GM21515 (cell line): ENCODE results near the gene RAB6A.
"Not testable (repeated sequence)": the region's sequence is repeated elsewhere in the genome, so short reads cannot be mapped to it uniquely, and the experiment has no call there.

Experiments
- ATAC-seq: cut with Tn5 transposase; IDR thresholded peaks from one replicate; pipeline ENCODE4 v1.9.1; 2021; ENCODE audit not compliant: unreplicated experiment

RAB6A gene

GRCh38 chr11:73729594-73730206 is 31.2 kb downstream of the RAB6A start:
- no peak for ATAC-seq

- no peak for ATAC-seq
These were observed 32.9 kb downstream of the RAB6A start for GRCh38 chr11:73728000-73728399.

GRCh38 chr11:73726825-73727224 is 34.0 kb downstream of the RAB6A start:
- ATAC-seq: no peak

GRCh38 chr11:73717136-73717535 is 43.7 kb downstream of the RAB6A start:
- no peak for ATAC-seq

GRCh38 chr11:73716153-73717056 is 44.5 kb downstream of the RAB6A start:
- no peak for ATAC-seq

GRCh38 chr11:73715541-73715940 is 45.3 kb downstream of the RAB6A start:
- no peak for ATAC-seq

- ATAC-seq: no peak
These were observed 49.9 kb downstream of the RAB6A start for GRCh38 chr11:73710964-73711363.

GRCh38 chr11:73705053-73705452 is 55.8 kb downstream of the RAB6A start:
- ATAC-seq: no peak

GRCh38 chr11:73693899-73694525 is 66.9 kb downstream of the RAB6A start:
- ATAC-seq: no peak

GRCh38 chr11:73680687-73681086 is 80.2 kb downstream of the RAB6A start:
- no peak for ATAC-seq

- ATAC-seq: not testable (repeated sequence)
These were observed 84.3 kb downstream of the RAB6A start for GRCh38 chr11:73676552-73676951.

- no peak for ATAC-seq
These were observed 89.2 kb downstream of the RAB6A start for GRCh38 chr11:73671701-73672100.

- ATAC-seq: no peak
These were observed 90.1 kb downstream of the RAB6A start for GRCh38 chr11:73670808-73671207.

GRCh38 chr11:73667891-73668290 is 93.0 kb downstream of the RAB6A start:
- no peak for ATAC-seq

- no peak for ATAC-seq
These were observed 96.0 kb downstream of the RAB6A start for GRCh38 chr11:73664877-73665276.

GRCh38 chr11:73663604-73664495 is 97.0 kb downstream of the RAB6A start:
- no peak for ATAC-seq

GRCh38 chr11:73662445-73663157 is 98.3 kb downstream of the RAB6A start:
- ATAC-seq: no peak

- peak; percentile 79 for ATAC-seq
These were observed 99.7 kb downstream of the RAB6A start for GRCh38 chr11:73661035-73661628.

GRCh38 chr11:73660497-73661034 is 100.3 kb downstream of the RAB6A start:
- no peak for ATAC-seq

GRCh38 chr11:73659961-73660360 is 100.9 kb downstream of the RAB6A start:
- ATAC-seq: no peak
